Stimulated activated naive CD4-positive, alpha-beta T cell (primary cell): ENCODE results near the gene ADAD1.

ENCODE experiments used
- DNase-seq, 6 experiments: peaks; one replicate each; lab custom pipeline; 2025; lab: John Stamatoyannopoulos, UW

ADAD1 gene

DNA sequence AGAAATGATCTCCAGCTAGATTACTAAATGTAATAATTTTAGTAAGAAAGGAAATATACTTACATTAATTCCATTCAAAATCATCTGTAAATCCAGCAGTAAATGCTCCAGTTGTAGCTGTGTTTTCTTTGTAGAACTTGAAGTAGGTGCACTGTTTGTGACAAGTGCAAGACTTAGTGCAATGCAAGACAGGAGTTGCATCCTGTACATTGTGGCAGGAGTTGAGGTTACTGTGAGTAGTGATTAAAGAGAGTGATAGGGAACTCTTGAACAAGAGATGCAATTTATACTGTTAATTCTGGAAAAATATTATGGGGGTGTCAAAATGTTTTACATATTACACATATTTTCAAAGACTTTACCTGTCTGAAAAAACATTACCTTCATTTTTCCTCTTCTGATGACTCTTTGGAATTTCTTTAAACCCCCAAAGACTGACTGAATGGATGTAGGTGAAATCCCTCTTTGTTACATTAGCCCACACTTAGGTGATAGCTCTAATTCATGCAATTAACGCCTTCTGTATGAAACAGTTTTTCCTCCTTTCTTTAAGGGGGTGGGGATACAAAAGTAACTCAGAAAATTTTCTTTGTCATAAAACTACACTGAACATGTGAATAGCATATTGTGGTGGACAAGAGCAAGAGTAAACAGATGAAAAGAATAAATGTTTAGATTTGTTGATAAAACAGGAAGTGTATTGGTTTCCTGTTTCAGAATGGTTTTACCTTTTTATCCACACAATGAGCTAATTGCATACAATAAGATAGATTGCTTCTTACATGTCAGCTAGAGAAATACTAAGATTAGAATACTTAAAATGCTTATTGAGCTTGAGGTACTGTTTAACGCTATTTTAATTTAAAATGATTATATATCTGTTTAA, 77.7 kb downstream of the ADAD1 start, which contains the start of gene IL2:
IL2 (minus strand) TSS at position 495 of the 886 bp plus-strand sequence; CDS start at position 210, 285 bp downstream.
- DNase-seq: peak in 2 of 6 experiments; percentile 7 to 22

DNA sequence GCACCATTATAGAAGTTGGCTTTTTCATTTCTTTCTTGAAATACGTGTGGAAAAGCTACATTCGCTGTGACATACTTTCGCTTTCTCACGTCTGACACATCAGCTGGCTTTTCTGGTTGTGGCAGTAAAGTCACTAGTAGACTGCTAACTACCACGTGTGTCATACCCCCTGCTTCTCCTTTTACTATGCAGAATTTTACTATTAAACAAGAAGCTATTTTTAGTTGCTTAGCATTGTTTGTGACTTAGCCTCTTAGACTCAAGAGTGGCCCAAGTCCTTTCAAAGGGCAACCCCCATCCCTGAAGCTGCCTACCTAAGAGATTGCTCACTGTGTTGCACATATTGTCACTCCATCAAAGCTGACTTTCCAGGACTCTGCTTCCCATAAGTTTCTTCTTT, 79.8 kb downstream of the ADAD1 start:
- peak in 3 of 6 experiments; percentile 17 to 31 (median 19) for DNase-seq

- no peak for DNase-seq
Observed at GRCh38 chr4:122469457-122469856, 90.6 kb downstream of the ADAD1 start.

GRCh38 chr4:122475233-122475632, 96.4 kb downstream of the ADAD1 start:
- DNase-seq: no peak

GRCh38 chr4:122476126-122476525, 97.3 kb downstream of the ADAD1 start:
- DNase-seq: no peak

DNA sequence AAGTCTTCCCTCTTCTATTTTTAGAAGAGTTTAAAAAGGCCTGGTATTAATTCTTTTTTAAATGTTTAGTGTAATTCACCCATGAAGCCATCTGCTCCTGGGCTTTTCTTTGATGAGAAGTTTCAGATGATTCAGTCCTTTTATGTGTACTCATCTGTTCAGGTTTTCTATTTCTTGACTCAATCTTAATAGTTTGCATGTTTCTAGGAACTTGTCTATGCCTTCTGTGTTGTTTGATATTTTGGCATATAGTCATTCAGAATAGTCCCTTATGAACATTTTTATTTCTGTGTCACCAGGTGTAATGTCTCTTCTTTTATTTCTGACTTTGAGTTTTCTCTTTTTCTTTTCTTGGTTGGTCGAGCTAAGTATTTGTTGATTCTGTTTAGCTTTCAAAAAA, 97.9 kb downstream of the ADAD1 start:
- no peak for DNase-seq
